IMR-90 (cell line): ENCODE measurements around the gene SLC43A2. TPM values are rescaled to one million over a fixed set of nuclear protein-coding genes. Genes with fewer than 3 reads are reported as not detected.

Source experiments
- ATAC-seq: fragments of 200-7000 bp; cut with Tn5 transposase; 2 replicates; pipeline ENCODE4 v1.9.1; 2020; ENCODE audit warnings: low read depth, mild to moderate bottlenecking, moderate library complexity
- BruUV-seq: library from RNA; stranded (reverse); fragments of 400-500 nt; replicated peaks from 2 replicates; lab custom pipeline; 2021; lab: Mats Ljungman, UMichigan
- CTCF ChIA-PET: fragments of 300-600 bp; formaldehyde crosslinking; extraction: SDS; loops from one replicate; lab custom pipeline; 2021; ENCODE audit warnings: antibody characterized with exemption; lab: Yijun Ruan, JAX
- POLR2A ChIA-PET: fragments of 300-600 bp; sonication (Branson Sonifier 250); formaldehyde crosslinking; loops from one replicate; lab custom pipeline; 2022; ENCODE audit warnings: antibody characterized with exemption; ENCODE audit not compliant: unreplicated experiment; lab: Charles Lee
- DNase-seq: peaks from one replicate; pipeline ENCODE4 v3.0.0; 2013
- H2AFZ ChIP-seq: replicated peaks from 2 replicates; pipeline ENCODE3; 2013; ENCODE audit warnings: low read length, mild to moderate bottlenecking; ENCODE audit not compliant: poor library complexity
- H2AK5ac ChIP-seq: 2 replicates; pipeline ENCODE4 v1.6.1; 2013; ENCODE audit warnings: low read depth, low read length, inconsistent platforms
- H2AK9ac ChIP-seq: replicated peaks from 2 replicates; pipeline ENCODE3; 2013; ENCODE audit warnings: mild to moderate bottlenecking, low read depth, low read length, moderate library complexity; ENCODE audit not compliant: poor library complexity
- H2BK120ac ChIP-seq: 2 replicates; pipeline ENCODE4 v1.6.1; 2013; ENCODE audit warnings: low read depth, low read length, inconsistent platforms
- H2BK15ac ChIP-seq: 3 replicates; pipeline ENCODE4 v1.6.1; 2013; ENCODE audit warnings: low read depth, low read length, inconsistent platforms
- H2BK20ac ChIP-seq: 2 replicates; pipeline ENCODE4 v1.6.1; 2013; ENCODE audit warnings: low read depth, mild to moderate bottlenecking, inconsistent platforms, low read length, moderate library complexity
- H2BK5ac ChIP-seq: 2 replicates; pipeline ENCODE4 v1.6.1; 2013; ENCODE audit warnings: mild to moderate bottlenecking, low read depth, low read length, inconsistent platforms; ENCODE audit not compliant: poor library complexity, severe bottlenecking
- H3K14ac ChIP-seq: replicated peaks from 2 replicates; pipeline ENCODE4 v1.6.1; 2013; ENCODE audit warnings: low read depth, low read length, inconsistent platforms
- H3K18ac ChIP-seq: 2 replicates; pipeline ENCODE4 v1.6.1; 2013; ENCODE audit warnings: low read depth, low read length, control low read depth
- H3K23ac ChIP-seq: 2 replicates; pipeline ENCODE4 v1.6.1; 2013; ENCODE audit warnings: low read depth, low read length, inconsistent platforms
- H3K27ac ChIP-seq: 2 replicates; pipeline ENCODE4 v1.5.1; 2013; ENCODE audit warnings: mild to moderate bottlenecking, control low read depth, low read length; ENCODE audit not compliant: insufficient read depth
- H3K27me3 ChIP-seq: 2 replicates; pipeline ENCODE4 v1.6.1; 2013; ENCODE audit warnings: low read length; ENCODE audit not compliant: control insufficient read depth, insufficient read depth
- H3K36me3 ChIP-seq: 2 replicates; pipeline ENCODE4 v1.6.1; 2013; ENCODE audit warnings: low read length, mixed read lengths; ENCODE audit not compliant: control insufficient read depth, insufficient read depth
- H3K4ac ChIP-seq: 2 replicates; pipeline ENCODE4 v1.6.1; 2013; ENCODE audit warnings: low read depth, low read length, inconsistent platforms
- H3K4me1 ChIP-seq: 2 replicates; pipeline ENCODE4 v1.6.1; 2013; ENCODE audit warnings: low read length, mixed read lengths; ENCODE audit not compliant: control insufficient read depth, insufficient read depth
- H3K4me2 ChIP-seq: 2 replicates; pipeline ENCODE4 v1.6.1; 2013; ENCODE audit warnings: low read depth, mild to moderate bottlenecking, control low read depth, low read length, moderate library complexity
- H3K4me3 ChIP-seq: 2 replicates; pipeline ENCODE4 v1.5.1; 2013; ENCODE audit warnings: low read depth, mild to moderate bottlenecking, control low read depth, low read length, moderate library complexity; ENCODE audit not compliant: insufficient read depth
- H3K56ac ChIP-seq: 2 replicates; pipeline ENCODE4 v1.6.1; 2013; ENCODE audit warnings: low read length, inconsistent platforms; ENCODE audit not compliant: insufficient read depth; ENCODE audit errors: extremely low read depth
- H3K79me1 ChIP-seq, 2 experiments: 2 replicates each; pipeline ENCODE4 v1.6.1; 2013; ENCODE audit warnings: low read length in 2 of 2, inconsistent platforms in 1 of 2, low read depth in 1 of 2
- H3K9ac ChIP-seq: 2 replicates; pipeline ENCODE4 v1.6.1; 2013; ENCODE audit warnings: low read depth, low read length, control low read depth
- H3K9me1 ChIP-seq: 2 replicates; pipeline ENCODE4 v1.6.1; 2013; ENCODE audit warnings: low read length, inconsistent platforms; ENCODE audit not compliant: insufficient read depth
- H3K9me3 ChIP-seq: 2 replicates; pipeline ENCODE4 v1.6.1; 2013; ENCODE audit warnings: low read length; ENCODE audit not compliant: control insufficient read depth, insufficient read depth
- H4K20me1 ChIP-seq: 2 replicates; pipeline ENCODE4 v1.6.1; 2013; ENCODE audit warnings: low read length, inconsistent platforms; ENCODE audit not compliant: insufficient read depth
- H4K5ac ChIP-seq: 2 replicates; pipeline ENCODE4 v1.6.1; 2013; ENCODE audit warnings: mild to moderate bottlenecking, low read depth, low read length, control low read depth
- H4K8ac ChIP-seq, 2 experiments: 2 replicates each; pipeline ENCODE4 v1.6.1; 2013; ENCODE audit warnings: low read depth in 2 of 2, low read length in 2 of 2, control low read depth in 1 of 2, inconsistent platforms in 1 of 2
- H4K91ac ChIP-seq: 2 replicates; pipeline ENCODE4 v1.6.1; 2013; ENCODE audit warnings: low read depth, low read length, inconsistent platforms; ENCODE audit not compliant: insufficient read depth
- BHLHE40 ChIP-seq: fragments of 150-350 bp; IDR thresholded peaks from 2 replicates; pipeline ENCODE4 v1.6.1; 2016; ENCODE audit warnings: mild to moderate bottlenecking, low read depth, low read length
- CHD1 ChIP-seq: IDR thresholded peaks from 2 replicates; pipeline ENCODE4 v1.6.1; 2012; ENCODE audit warnings: low read depth, low read length, improper control_type of control experiment
- CTCF ChIP-seq: conservative IDR thresholded peaks from 2 replicates; pipeline ENCODE4 v1.5.1; 2012; ENCODE audit warnings: mild to moderate bottlenecking, low read depth, low read length, improper control_type of control experiment
- FOS ChIP-seq: fragments of 150-350 bp; IDR thresholded peaks from 2 replicates; pipeline ENCODE4 v1.6.1; 2016; ENCODE audit warnings: low read depth, low read length
- MAFK ChIP-seq: IDR thresholded peaks from 2 replicates; pipeline ENCODE4 v1.6.1; 2012; ENCODE audit warnings: low read depth, low read length, improper control_type of control experiment
- MAZ ChIP-seq: IDR thresholded peaks from 2 replicates; pipeline ENCODE4 v1.6.1; 2012; ENCODE audit warnings: low read depth, mild to moderate bottlenecking, low read length, improper control_type of control experiment, moderate library complexity, borderline replicate concordance
- NFE2L2 ChIP-seq: fragments of 150-350 bp; IDR thresholded peaks from 2 replicates; pipeline ENCODE4 v1.6.1; 2016; ENCODE audit warnings: low read depth, mild to moderate bottlenecking, low read length
- POLR2A ChIP-seq: IDR thresholded peaks from 2 replicates; pipeline ENCODE4 v1.6.1; 2012; ENCODE audit warnings: mild to moderate bottlenecking, low read depth, low read length
- RAD21 ChIP-seq: IDR thresholded peaks from 2 replicates; pipeline ENCODE4 v1.6.1; 2012; ENCODE audit warnings: low read length, improper control_type of control experiment
- RCOR1 ChIP-seq: IDR thresholded peaks from 2 replicates; pipeline ENCODE4 v1.6.1; 2012; ENCODE audit warnings: mild to moderate bottlenecking, low read length, improper control_type of control experiment; ENCODE audit not compliant: insufficient replicate concordance
- RFX5 ChIP-seq: IDR thresholded peaks from 2 replicates; pipeline ENCODE4 v1.8.0; 2012; ENCODE audit warnings: low read depth, mild to moderate bottlenecking, low read length, moderate library complexity
- SMC3 ChIP-seq: fragments of 150-350 bp; IDR thresholded peaks from 2 replicates; pipeline ENCODE4 v1.6.1; 2016; ENCODE audit warnings: low read depth, mild to moderate bottlenecking, antibody characterized with exemption, low read length, moderate library complexity
- USF2 ChIP-seq: fragments of 150-350 bp; IDR thresholded peaks from 2 replicates; pipeline ENCODE4 v1.6.1; 2017; ENCODE audit warnings: mild to moderate bottlenecking, antibody characterized with exemption, low read length, low read depth
- WGBS, 2 experiments: methylation state at CpG; one replicate each; pipeline versions ENCODE4 v1.1.5 to v1.1.7; 2013; ENCODE audit warnings: missing lambda C conversion rate in 2 of 2; ENCODE audit not compliant: insufficient read length in 1 of 2; ENCODE audit errors: extremely low coverage in 2 of 2; 5-methylcytosine and 5-hydroxymethylcytosine counted together
- dilution Hi-C: fragments of 300-500 bp; cut with HindIII; formaldehyde crosslinking; loops from one replicate; pipeline ENCODE4 v1.14.3; 2018; ENCODE audit warnings: low sequenced_read_pairs; ENCODE audit not compliant: unreplicated experiment
- in situ Hi-C: fragments of 300-500 bp; cut with MboI; formaldehyde crosslinking; loops from 3 replicates; pipeline ENCODE4 v1.14.3; 2019; ENCODE audit warnings: low sequenced_read_pairs, inconsistent platforms, mixed read lengths
- intact Hi-C: fragments of 100-400 bp; cut with micrococcal nuclease; formaldehyde crosslinking; loops from 2 replicates; pipeline ENCODE4 v1.10.0; 2022
- polyA plus RNA-seq, 3 experiments: library from polyadenylated mRNA; depleted of rRNA; stranded (reverse); fragments of >200 nt; gene quantifications; 2 replicates each; pipeline ENCODE4 v1.2.3, GENCODE V29; 2012; ENCODE audit warnings: low replicate concordance in 1 of 3
- total RNA-seq: library from RNA; depleted of rRNA; stranded (reverse); fragments of >200 nt; gene quantifications from 2 replicates; pipeline ENCODE4 v1.2.3, GENCODE V29; 2012
- TF ChIP-seq, protein P1 (sequence below): fragments of 150-350 bp; IDR thresholded peaks from 2 replicates; pipeline ENCODE4 v1.6.1; 2016; ENCODE audit warnings: low read depth, mild to moderate bottlenecking, low read length, moderate library complexity, borderline replicate concordance

Gene SLC43A2
- total and polyA plus RNA-seq, 2 of the 4 experiments (the other 2 are of a cell fraction), result 3.8 to 9.0 TPM

DNA sequence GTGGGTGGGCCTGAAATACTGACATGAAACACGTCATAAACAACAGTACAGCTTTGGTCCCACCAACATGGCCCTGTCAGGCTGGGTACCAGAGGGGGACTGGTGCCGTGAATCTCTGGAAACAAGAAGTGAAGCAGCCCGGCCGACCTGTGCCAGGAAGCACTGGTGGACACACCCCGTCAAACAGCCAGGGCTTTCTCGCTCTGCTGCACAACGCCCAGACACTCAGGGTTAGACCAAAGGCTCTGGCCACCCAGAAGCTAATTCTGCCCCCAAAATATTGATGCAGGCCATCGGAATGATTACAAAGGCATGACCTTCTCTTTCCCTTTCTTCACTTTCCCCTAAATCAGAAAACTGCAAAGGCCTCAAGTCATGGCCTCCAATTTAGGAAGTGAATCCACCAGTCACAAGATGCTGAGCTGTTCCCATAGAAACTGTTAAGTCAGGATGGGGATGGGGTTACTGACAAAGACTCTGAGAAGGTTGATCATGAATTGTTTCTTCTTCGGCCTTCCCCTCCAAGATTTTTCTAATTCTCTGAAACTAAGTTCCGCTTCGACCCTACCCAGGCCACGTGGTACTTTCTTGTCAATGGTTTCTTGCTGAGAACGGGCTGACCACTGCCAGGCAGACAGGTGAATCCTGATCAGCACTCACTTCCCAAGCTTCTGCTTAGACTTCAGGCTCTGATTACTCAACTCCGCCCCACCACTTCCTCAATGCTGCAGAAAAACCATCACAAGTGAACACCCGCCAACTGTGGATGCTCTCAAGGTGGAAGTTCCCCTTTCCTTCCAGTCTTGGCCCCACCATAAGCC lies 72.8 kb downstream of the SLC43A2 start:
- ATAC-seq, result no peak

More for the DNA sequence above, 72.8 kb downstream of the SLC43A2 start:
- Histone ChIP-seq H3K4me2 (no peak overlapping the region), H4K8ac (no peak overlapping the region), H3K23ac (no peak overlapping the region; the same call in 1 of the 2 replicates), H4K5ac (no peak overlapping the region), H4K20me1 (peaks cover 77% of the 10 kb centered on the region), H3K14ac (no peak overlapping the region), H3K27ac (no peak overlapping the region), H3K27me3 (no peaks in the 10 kb centered on the region), H2AK9ac (no peak overlapping the region), H3K56ac (no peak overlapping the region), H4K91ac (no peak overlapping the region), H2AK5ac (no peak overlapping the region), H3K9me1 (peaks cover 25% of the 10 kb centered on the region), H3K18ac (no peak overlapping the region), H3K36me3 (peaks cover 32% of the 10 kb centered on the region), H2BK15ac (no peak overlapping the region), H3K79me1 (peaks cover 28 to 84% of the 10 kb centered on the region in 2 experiments), H3K4ac (no peak overlapping the region), H2BK120ac (no peak overlapping the region), H2AFZ (no peak overlapping the region), H2BK5ac (no peak overlapping the region), H3K4me3 (no peak overlapping the region), H3K9me3 (no peaks in the 10 kb centered on the region), H2BK20ac (no peak overlapping the region), H3K4me1 (peaks cover 3% of the 10 kb centered on the region; the same call in 1 of the 2 replicates), H3K9ac (no peak overlapping the region)
- TF ChIP-seq CHD1 (no peak), USF2 (no peak), NFE2L2 (no peak), RCOR1 (no peak), MAZ (no peak), MAFK (no peak), RFX5 (no peak), BHLHE40 (no peak), CTCF (no peak), SMC3 (no peak), FOS (no peak), POLR2A (no peak), RAD21 (no peak)
- TF ChIP-seq, protein P1, sequence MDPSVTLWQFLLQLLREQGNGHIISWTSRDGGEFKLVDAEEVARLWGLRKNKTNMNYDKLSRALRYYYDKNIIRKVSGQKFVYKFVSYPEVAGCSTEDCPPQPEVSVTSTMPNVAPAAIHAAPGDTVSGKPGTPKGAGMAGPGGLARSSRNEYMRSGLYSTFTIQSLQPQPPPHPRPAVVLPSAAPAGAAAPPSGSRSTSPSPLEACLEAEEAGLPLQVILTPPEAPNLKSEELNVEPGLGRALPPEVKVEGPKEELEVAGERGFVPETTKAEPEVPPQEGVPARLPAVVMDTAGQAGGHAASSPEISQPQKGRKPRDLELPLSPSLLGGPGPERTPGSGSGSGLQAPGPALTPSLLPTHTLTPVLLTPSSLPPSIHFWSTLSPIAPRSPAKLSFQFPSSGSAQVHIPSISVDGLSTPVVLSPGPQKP, result no peak
- intact Hi-C loops (no loop called here), in situ Hi-C loops (no loop called here), dilution Hi-C loops (no loop called here)
- WGBS, 2 experiments, result 90% methylated on average over 8 of the region's 15 CpGs; no CpG with 5 or more reads in 1 of the 2 experiments
- ChIA-PET POLR2A (no interaction called here), CTCF (no interaction called here)
- DNase-seq, result no peak
- BruUV-seq, result no TSS peak
